GM10266 (cell line): ENCODE results near the gene GSG1.
"Not testable (repeated sequence)": the region's sequence is repeated elsewhere in the genome, so short reads cannot be mapped to it uniquely, and the experiment has no call there.

Experiments
- DNase-seq: peaks from one replicate; pipeline ENCODE4 v3.0.0; 2012; ENCODE audit errors: extremely low spot score
- TF ChIP-seq, protein P1 (sequence below): IDR thresholded peaks from 2 replicates; pipeline ENCODE4 v1.5.1; 2012; ENCODE audit warnings: mild to moderate bottlenecking, low read depth; ENCODE audit not compliant: control insufficient read depth, insufficient read depth; ENCODE audit errors: missing control alignments

GSG1 gene

DNA sequence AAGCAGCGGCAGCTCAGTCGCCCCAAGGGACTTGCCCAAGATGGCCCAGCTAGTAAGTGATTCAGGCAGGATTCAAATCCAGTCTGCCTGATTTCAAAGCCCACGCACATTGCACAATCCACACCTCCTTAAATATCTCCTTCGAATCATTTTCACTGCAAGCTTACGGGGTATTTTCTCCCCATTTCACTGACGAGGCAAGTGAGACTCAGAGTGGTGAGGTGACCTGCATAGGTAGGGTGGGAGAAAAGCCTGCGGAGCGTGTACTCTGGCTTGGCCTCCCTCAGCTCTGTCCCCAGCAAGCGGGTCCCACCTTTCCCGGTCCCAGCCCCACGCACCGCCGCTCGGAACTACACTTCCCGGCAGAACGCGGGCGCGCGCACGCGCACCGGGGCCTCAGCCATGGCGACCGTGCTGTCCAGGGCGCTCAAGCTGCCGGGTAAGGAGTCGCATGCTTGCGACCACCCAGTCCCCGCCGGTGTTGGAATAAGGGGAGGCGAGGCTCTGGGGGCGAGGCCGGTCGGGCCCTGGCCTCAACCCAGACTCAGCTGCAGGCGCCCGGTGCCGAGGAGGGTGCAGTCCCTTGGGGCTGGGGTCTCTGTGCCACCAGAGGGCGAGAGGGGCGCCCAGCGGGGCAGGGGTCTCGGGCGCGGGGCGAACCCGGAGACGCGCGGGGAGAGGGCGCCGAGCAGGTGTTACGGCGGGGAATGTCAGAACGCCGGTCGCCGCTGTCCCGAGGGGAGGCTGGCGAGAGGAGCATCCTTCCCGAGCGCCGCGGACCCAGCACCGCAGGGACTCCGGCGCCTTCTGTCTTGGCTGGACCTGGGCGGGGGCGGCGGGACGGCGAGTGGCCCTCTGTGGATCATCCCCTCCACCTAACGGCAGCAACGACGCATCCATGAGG lies 59.2 kb downstream of the GSG1 start, which contains the start of gene FAM234B:
Gene FAM234B, plus strand, starts transcription at position 380 of the 904 bp plus-strand sequence. Its CDS starts 23 bp downstream, at position 403.
- TF ChIP-seq, protein P1, sequence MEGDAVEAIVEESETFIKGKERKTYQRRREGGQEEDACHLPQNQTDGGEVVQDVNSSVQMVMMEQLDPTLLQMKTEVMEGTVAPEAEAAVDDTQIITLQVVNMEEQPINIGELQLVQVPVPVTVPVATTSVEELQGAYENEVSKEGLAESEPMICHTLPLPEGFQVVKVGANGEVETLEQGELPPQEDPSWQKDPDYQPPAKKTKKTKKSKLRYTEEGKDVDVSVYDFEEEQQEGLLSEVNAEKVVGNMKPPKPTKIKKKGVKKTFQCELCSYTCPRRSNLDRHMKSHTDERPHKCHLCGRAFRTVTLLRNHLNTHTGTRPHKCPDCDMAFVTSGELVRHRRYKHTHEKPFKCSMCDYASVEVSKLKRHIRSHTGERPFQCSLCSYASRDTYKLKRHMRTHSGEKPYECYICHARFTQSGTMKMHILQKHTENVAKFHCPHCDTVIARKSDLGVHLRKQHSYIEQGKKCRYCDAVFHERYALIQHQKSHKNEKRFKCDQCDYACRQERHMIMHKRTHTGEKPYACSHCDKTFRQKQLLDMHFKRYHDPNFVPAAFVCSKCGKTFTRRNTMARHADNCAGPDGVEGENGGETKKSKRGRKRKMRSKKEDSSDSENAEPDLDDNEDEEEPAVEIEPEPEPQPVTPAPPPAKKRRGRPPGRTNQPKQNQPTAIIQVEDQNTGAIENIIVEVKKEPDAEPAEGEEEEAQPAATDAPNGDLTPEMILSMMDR: no peak
- peak; percentile 84 for DNase-seq

DNA sequence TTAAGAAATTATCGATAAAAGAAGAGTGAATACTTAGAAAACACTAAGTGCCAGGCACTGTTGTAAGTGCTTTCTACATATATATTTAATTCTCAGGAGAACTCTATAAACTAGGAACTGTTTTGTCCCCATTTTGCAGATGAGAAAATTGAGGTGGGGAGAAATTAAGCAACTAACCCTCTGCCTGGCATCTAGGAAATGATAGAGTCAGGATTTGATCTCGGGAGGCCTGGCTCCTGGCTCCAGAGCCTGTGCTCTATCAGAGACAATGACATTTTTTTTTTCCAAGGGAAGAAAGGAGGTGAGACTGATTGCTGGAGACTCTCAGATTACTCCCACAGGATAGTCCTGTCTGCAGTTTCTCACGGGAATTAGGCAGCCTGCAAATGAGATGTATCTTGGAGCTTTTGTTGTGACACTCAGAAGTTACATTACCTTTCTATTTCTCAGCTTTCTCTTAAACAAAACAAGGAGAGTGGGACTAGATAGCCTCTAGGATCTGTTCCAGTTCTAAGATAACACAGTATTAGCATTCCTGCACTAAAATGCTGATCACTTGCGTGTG lies 60.7 kb downstream of the GSG1 start:
- DNase-seq: no peak
- TF ChIP-seq, protein P1: no peak

DNA sequence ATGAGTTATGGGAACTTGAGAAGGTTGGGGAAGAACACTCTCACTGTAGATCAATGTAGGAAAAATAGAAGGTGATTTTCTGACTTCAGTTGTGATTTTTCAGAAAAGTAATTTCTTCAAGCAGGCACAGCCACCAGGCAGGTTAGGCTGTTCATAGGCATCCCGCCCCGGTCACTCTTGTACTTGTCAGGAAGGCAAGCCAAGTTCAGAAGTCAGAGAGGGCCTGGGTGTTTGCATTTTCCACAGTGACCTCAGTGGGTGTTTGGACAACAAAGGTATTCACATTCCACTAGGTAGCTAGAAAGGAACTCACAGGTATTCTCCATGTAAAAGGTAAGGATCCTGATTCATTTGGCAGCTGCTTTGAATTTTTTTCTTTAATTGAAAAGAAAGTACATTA lies 62.2 kb downstream of the GSG1 start:
- TF ChIP-seq, protein P1: no peak
- DNase-seq: no peak

DNA sequence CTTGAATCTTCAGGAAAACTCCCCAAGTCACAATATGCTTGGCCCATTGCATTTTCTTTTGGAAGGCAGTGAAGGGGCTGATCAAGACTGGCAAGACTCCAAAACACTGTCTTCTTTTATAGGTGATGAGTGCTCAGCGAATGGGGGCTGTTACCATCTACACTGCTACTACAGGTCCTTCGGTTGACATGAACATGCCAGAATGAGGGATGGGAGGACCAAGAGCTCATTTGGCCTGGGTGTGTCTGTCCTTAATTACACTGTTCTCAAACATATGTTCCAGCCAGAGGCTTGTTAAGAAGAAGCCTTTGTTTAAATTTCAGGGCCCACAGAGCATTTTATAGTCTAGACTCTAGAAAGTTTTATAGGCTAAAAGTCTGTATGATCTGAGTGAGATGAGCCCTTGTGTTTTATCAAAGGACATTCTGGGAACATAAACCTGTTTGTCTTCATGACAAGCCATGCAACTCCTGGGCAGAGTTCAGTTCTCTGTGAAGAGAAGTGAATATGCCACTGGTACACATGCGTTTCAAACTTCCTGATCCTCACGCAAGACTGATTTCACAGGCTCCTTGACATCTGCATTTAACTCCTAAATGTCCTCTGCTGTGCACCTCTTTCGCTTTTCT lies 64.0 kb downstream of the GSG1 start:
- TF ChIP-seq, protein P1: no peak
- DNase-seq: no peak

DNA sequence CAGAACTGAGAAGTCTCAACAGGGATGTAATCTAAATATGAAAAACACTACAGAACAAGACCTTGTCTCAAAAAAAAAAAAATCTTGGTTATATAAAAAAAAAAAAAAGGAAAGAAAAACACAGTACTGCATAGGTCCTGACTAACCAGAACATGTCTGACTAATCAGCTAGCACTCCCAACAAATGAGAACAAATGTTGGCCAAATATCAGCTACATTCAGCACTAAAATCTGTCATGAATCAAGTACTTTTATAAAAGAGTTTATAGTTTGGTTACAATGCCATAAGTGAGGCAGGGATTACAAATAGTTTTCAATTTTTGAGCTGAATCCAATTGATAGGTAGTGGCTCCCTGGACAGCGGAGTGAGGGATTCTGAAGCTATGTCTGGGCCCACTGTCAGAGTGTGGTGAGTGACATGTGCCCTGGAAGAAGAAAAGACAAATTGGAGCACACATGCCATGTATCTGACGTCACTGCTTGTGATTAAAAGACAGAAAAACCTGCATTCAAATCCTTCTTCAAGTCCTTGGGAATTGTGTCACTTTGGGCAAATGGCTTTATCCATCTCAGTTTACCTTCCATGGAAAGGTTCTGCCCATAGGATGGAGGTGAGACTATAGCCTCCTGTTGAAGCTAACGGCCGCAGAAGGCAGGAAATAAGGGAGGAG lies 64.8 kb downstream of the GSG1 start:
- TF ChIP-seq, protein P1: no peak
- no peak for DNase-seq

DNA sequence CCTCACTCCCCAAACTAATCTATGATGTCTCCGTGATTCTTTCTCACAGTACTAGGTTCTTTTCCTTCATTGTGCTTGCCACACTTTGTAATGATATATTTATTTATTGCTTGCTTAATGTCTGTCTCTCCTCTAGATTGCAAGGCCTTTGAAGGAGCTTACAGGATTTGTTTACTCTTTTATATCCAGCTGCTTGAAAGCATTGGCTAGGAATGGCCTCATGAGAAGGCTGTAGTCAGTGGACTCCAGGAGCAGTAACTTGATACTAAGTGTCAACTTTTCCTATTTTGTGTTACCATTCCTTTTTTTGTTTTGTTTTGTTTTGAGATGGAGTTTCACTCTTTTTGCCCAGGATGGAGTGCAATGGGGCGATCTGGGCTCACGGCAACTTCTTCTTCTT lies 66.6 kb downstream of the GSG1 start:
- DNase-seq: no peak
- TF ChIP-seq, protein P1: no peak

DNA sequence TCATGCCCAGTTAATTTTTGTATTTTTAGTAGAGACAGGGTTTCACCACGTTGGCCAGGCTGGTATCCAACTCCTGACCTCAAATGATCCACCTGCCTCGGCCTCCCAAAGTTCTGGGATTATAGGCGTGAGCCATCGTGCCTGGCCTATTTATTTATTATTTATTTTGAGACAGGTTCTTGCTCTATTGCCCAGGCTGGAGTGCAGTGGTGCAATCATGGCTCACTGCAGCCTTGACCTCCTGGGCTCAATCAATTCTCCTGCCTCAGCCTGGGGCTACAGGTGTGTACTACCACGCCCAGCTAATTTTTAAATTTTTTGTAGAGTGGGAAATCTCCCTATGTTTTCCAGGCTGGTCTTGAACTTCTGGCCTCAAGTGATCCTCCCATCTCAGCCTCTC lies 68.1 kb downstream of the GSG1 start:
- DNase-seq: not testable (repeated sequence)
